Liver (tissue), 9 donors: Measurements from ENCODE around the gene NEK2. TPM values are rescaled to one million over a fixed set of nuclear protein-coding genes. Genes with fewer than 3 reads are reported as not detected.

Experiments used
- DNase-seq: peaks from one replicate; pipeline ENCODE4 v3.0.0-alpha.2; 2017; ENCODE audit warnings: low spot score
- H3K27ac ChIP-seq, 2 donors: one replicate each; pipeline ENCODE4 v1.7.0; 2013; ENCODE audit warnings: inconsistent platforms in 2 of 2, low read length in 2 of 2, control low read depth in 1 of 2, low read depth in 1 of 2, mild to moderate bottlenecking in 1 of 2
- H3K27me3 ChIP-seq, 4 donors: one replicate each; pipeline versions ENCODE4 v1.6.1 to v1.7.0; 2013; ENCODE audit warnings: low read length in 3 of 4, inconsistent platforms in 1 of 4, mild to moderate bottlenecking in 1 of 4, moderate library complexity in 1 of 4; ENCODE audit not compliant: control insufficient read depth in 4 of 4, insufficient read depth in 4 of 4
- H3K36me3 ChIP-seq, 4 donors: one replicate each; pipeline versions ENCODE4 v1.6.1 to v1.7.0; 2013; ENCODE audit warnings: low read length in 3 of 4, mild to moderate bottlenecking in 3 of 4, low read depth in 1 of 4, moderate library complexity in 1 of 4; ENCODE audit not compliant: control insufficient read depth in 4 of 4, insufficient read depth in 3 of 4
- H3K4me1 ChIP-seq, 4 donors: one replicate each; pipeline versions ENCODE4 v1.6.1 to v1.7.0; 2013; ENCODE audit warnings: low read length in 3 of 4, mild to moderate bottlenecking in 3 of 4, moderate library complexity in 1 of 4; ENCODE audit not compliant: control insufficient read depth in 4 of 4, insufficient read depth in 4 of 4
- H3K4me3 ChIP-seq, 3 donors: one replicate each; pipeline versions ENCODE4 v1.6.1 to v1.7.0; 2013; ENCODE audit warnings: low read length in 3 of 3, control low read depth in 1 of 3, low read depth in 1 of 3, mild to moderate bottlenecking in 1 of 3
- H3K9ac ChIP-seq, 2 donors: one replicate each; pipeline ENCODE4 v1.7.0; 2013; ENCODE audit warnings: low read length in 2 of 2, mild to moderate bottlenecking in 2 of 2, moderate library complexity in 2 of 2, control low read depth in 1 of 2, low read depth in 1 of 2
- H3K9me3 ChIP-seq, 4 donors: one replicate each; pipeline versions ENCODE4 v1.6.1 to v1.7.0; 2013; ENCODE audit warnings: low read length in 3 of 4; ENCODE audit not compliant: control insufficient read depth in 4 of 4
- EGR1 ChIP-seq, 2 donors: IDR thresholded peaks; 2 replicates each; pipeline ENCODE4 v1.6.1; 2016 to 2018; ENCODE audit warnings: antibody characterized with exemption in 2 of 2, low read depth in 2 of 2
- FOXA1 ChIP-seq: IDR thresholded peaks from 2 replicates; pipeline ENCODE4 v1.6.1; 2016; ENCODE audit warnings: antibody characterized with exemption
- FOXA2 ChIP-seq: IDR thresholded peaks from 2 replicates; pipeline ENCODE4 v1.6.1; 2016; ENCODE audit warnings: antibody characterized with exemption
- GABPA ChIP-seq, 2 donors: IDR thresholded peaks in 1 of 2; conservative IDR thresholded peaks in 1 of 2; 2 replicates each; pipeline ENCODE4 v1.6.1; 2016; ENCODE audit warnings: antibody characterized with exemption in 2 of 2, mild to moderate bottlenecking in 1 of 2, moderate library complexity in 1 of 2
- HNF4A ChIP-seq, 2 donors: conservative IDR thresholded peaks; 2 replicates each; pipeline ENCODE4 v1.6.1; 2016; ENCODE audit warnings: antibody characterized with exemption in 2 of 2, mild to moderate bottlenecking in 2 of 2
- HNF4G ChIP-seq: IDR thresholded peaks from 2 replicates; pipeline ENCODE4 v1.6.1; 2016; ENCODE audit warnings: antibody characterized with exemption
- JUND ChIP-seq, 2 donors: IDR thresholded peaks; 2 replicates each; pipeline ENCODE4 v1.6.1; 2016; ENCODE audit warnings: antibody characterized with exemption in 2 of 2
- NR2F2 ChIP-seq: IDR thresholded peaks from 2 replicates; pipeline ENCODE4 v1.6.1; 2016; ENCODE audit warnings: antibody characterized with exemption
- RAD21 ChIP-seq, 2 donors: IDR thresholded peaks; 2 replicates each; pipeline ENCODE4 v1.6.1; 2016; ENCODE audit warnings: antibody characterized with exemption in 2 of 2, mild to moderate bottlenecking in 2 of 2
- RXRA ChIP-seq, 2 donors: IDR thresholded peaks; 2 replicates each; pipeline ENCODE4 v1.6.1; 2017 to 2018; ENCODE audit warnings: antibody characterized with exemption in 2 of 2, mild to moderate bottlenecking in 1 of 2
- SP1 ChIP-seq: IDR thresholded peaks from 2 replicates; pipeline ENCODE4 v1.6.1; 2018; ENCODE audit warnings: antibody characterized with exemption, mild to moderate bottlenecking
- TAF1 ChIP-seq: conservative IDR thresholded peaks from 2 replicates; pipeline ENCODE4 v1.6.1; 2016; ENCODE audit warnings: antibody characterized with exemption, mild to moderate bottlenecking
- YY1 ChIP-seq: IDR thresholded peaks from 2 replicates; pipeline ENCODE4 v1.6.1; 2016; ENCODE audit warnings: antibody characterized with exemption, mild to moderate bottlenecking
- WGBS: extraction: QIAGEN DNeasy Blood & Tissue Kit; methylation state at CpG from one replicate; pipeline ENCODE4 v1.1.7; 2013; 5-methylcytosine and 5-hydroxymethylcytosine counted together
- polyA plus RNA-seq, 2 donors: library from polyadenylated mRNA; stranded (reverse) in 1 of 2; unstranded in 1 of 2; fragments of 200-250 nt in 1 of 2; fragments of >200 nt in 1 of 2; fragmentation: Nextera tagmentation in 1 of 2; extraction: Ambion mirVana in 1 of 2; gene quantifications; one replicate each; pipeline versions ENCODE4 v1.2.1 to v1.2.3, GENCODE V29; 2013 to 2015
- total RNA-seq, 2 donors: library from RNA; depleted of rRNA; stranded (reverse); fragments of >200 nt; gene quantifications; one replicate each; pipeline ENCODE4 v1.2.3, GENCODE V29; 2014
- TF ChIP-seq, protein P1 (sequence below): IDR thresholded peaks from 2 replicates; pipeline ENCODE4 v1.6.1; 2016; ENCODE audit warnings: antibody characterized with exemption, mild to moderate bottlenecking
- TF ChIP-seq, protein P2 (sequence below): IDR thresholded peaks from 2 replicates; pipeline ENCODE4 v1.6.1; 2016; ENCODE audit warnings: antibody characterized with exemption
- TF ChIP-seq, protein P3 (sequence below): IDR thresholded peaks from 2 replicates; pipeline ENCODE4 v1.6.1; 2016; ENCODE audit warnings: antibody characterized with exemption
- TF ChIP-seq, protein P4 (sequence below): IDR thresholded peaks from 2 replicates; pipeline ENCODE4 v1.6.1; 2016; ENCODE audit warnings: antibody characterized with exemption
- TF ChIP-seq, protein P5 (sequence below): fragments of 150-350 bp; IDR thresholded peaks from 2 replicates; pipeline ENCODE4 v1.5.1; 2017; ENCODE audit warnings: improper control_type of control experiment, low read depth, low read length; ENCODE audit not compliant: missing input control
- donor health status: healthy.
- donor health status: healthy.
- donor health status: healthy.
- donor health status: healthy.
- donor health status: healthy.

NEK2 gene
- total and polyA plus RNA-seq, 4 donors: 0.29 to 25.7 (median 1.3) TPM; not detected in 1

DNA sequence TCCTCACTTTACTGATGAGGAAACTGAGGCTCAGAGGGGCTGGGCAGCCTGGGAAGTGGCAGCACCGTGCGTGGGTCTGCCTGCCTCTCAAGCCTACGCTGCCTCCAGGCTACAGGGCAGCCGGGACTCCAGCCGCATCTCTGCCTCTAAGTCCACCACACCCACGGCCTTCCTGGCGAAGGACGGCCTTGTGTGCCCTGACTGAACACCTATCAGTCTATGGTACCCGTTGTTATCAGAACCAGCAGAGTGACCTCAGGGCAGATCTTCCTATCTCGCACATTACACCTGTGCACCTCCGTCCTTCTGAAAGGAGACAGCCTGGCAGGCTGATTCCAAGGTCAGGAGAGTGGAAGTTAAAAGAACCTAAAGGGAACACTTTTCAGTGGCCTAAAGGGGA lies 60.8 kb downstream of the NEK2 start:
- 88% methylated on average over 11 of the region's 11 CpGs for WGBS
- no peak for TF ChIP-seq FOXA2
- TF ChIP-seq GABPA (IDR thresholded peaks at IDR 0.05 in 1 of 2, conservative IDR thresholded peaks at IDR 0.05 in 1 of 2): no peak
- TF ChIP-seq, protein P1, sequence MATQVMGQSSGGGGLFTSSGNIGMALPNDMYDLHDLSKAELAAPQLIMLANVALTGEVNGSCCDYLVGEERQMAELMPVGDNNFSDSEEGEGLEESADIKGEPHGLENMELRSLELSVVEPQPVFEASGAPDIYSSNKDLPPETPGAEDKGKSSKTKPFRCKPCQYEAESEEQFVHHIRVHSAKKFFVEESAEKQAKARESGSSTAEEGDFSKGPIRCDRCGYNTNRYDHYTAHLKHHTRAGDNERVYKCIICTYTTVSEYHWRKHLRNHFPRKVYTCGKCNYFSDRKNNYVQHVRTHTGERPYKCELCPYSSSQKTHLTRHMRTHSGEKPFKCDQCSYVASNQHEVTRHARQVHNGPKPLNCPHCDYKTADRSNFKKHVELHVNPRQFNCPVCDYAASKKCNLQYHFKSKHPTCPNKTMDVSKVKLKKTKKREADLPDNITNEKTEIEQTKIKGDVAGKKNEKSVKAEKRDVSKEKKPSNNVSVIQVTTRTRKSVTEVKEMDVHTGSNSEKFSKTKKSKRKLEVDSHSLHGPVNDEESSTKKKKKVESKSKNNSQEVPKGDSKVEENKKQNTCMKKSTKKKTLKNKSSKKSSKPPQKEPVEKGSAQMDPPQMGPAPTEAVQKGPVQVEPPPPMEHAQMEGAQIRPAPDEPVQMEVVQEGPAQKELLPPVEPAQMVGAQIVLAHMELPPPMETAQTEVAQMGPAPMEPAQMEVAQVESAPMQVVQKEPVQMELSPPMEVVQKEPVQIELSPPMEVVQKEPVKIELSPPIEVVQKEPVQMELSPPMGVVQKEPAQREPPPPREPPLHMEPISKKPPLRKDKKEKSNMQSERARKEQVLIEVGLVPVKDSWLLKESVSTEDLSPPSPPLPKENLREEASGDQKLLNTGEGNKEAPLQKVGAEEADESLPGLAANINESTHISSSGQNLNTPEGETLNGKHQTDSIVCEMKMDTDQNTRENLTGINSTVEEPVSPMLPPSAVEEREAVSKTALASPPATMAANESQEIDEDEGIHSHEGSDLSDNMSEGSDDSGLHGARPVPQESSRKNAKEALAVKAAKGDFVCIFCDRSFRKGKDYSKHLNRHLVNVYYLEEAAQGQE: no peak
- TF ChIP-seq, protein P2, sequence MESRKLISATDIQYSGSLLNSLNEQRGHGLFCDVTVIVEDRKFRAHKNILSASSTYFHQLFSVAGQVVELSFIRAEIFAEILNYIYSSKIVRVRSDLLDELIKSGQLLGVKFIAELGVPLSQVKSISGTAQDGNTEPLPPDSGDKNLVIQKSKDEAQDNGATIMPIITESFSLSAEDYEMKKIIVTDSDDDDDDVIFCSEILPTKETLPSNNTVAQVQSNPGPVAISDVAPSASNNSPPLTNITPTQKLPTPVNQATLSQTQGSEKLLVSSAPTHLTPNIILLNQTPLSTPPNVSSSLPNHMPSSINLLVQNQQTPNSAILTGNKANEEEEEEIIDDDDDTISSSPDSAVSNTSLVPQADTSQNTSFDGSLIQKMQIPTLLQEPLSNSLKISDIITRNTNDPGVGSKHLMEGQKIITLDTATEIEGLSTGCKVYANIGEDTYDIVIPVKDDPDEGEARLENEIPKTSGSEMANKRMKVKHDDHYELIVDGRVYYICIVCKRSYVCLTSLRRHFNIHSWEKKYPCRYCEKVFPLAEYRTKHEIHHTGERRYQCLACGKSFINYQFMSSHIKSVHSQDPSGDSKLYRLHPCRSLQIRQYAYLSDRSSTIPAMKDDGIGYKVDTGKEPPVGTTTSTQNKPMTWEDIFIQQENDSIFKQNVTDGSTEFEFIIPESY: no peak
- TF ChIP-seq FOXA1: no peak
- no peak for TF ChIP-seq HNF4G
- TF ChIP-seq SP1: no peak
- no peak for TF ChIP-seq TAF1
- Histone ChIP-seq H3K9ac (no peak overlapping the region), H3K9me3 (no peaks in the 10 kb centered on the region), H3K4me3 (no peak overlapping the region), H3K4me1 (peaks cover 3 to 34% (median 22%) of the 10 kb centered on the region in 4 donors), H3K27me3 (no peaks in the 10 kb centered on the region), H3K36me3 (no peaks in the 10 kb centered on the region), H3K27ac (no peak overlapping the region)
- DNase-seq: peak; percentile 70

DNA sequence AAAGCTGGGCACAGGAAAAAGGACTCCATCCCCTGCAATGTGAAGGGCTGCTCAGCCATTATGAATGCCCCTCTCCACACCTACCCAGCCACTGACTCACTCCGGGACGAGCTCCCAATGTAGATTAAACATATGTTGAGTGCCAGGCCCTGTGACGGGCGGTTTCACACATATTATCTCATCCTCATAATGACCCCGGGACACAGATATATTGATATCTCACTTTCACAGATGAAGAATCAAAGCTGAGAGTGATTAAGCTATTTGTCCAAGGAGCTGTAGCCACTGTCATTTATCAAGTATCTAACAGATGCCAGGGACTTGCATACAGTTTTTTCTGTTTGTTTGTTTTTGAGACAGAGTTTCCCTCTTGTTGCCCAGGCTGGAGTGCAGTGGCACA lies 61.5 kb downstream of the NEK2 start:
- WGBS: 83% methylated on average over 5 of the region's 5 CpGs

More for the DNA sequence above, 61.5 kb downstream of the NEK2 start:
- Histone ChIP-seq H3K9me3 (no peaks in the 10 kb centered on the region), H3K27me3 (no peaks in the 10 kb centered on the region), H3K9ac (no peak overlapping the region), H3K27ac (no peak overlapping the region), H3K36me3 (no peaks in the 10 kb centered on the region), H3K4me3 (no peak overlapping the region), H3K4me1 (peaks cover 6 to 31% (median 23%) of the 10 kb centered on the region in 4 donors)
- TF ChIP-seq, protein P3, sequence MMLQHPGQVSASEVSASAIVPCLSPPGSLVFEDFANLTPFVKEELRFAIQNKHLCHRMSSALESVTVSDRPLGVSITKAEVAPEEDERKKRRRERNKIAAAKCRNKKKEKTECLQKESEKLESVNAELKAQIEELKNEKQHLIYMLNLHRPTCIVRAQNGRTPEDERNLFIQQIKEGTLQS: no peak
- TF ChIP-seq, protein P1: no peak
- no peak for TF ChIP-seq EGR1 (IDR thresholded peaks at IDR 0.05; ENCODE audit: low read depth in 2 of 2)
- no peak for TF ChIP-seq HNF4A (conservative IDR thresholded peaks at IDR 0.05)
- no peak for TF ChIP-seq NR2F2
- TF ChIP-seq GABPA (IDR thresholded peaks at IDR 0.05 in 1 of 2, conservative IDR thresholded peaks at IDR 0.05 in 1 of 2): no peak
- TF ChIP-seq RAD21 (IDR thresholded peaks at IDR 0.05): no peak
- no peak for TF ChIP-seq YY1
- TF ChIP-seq, protein P2: no peak
- TF ChIP-seq FOXA2: no peak
- no peak for TF ChIP-seq FOXA1
- no peak for TF ChIP-seq HNF4G
- no peak for TF ChIP-seq TAF1
- no peak for TF ChIP-seq RXRA (IDR thresholded peaks at IDR 0.05)
- TF ChIP-seq, protein P4, sequence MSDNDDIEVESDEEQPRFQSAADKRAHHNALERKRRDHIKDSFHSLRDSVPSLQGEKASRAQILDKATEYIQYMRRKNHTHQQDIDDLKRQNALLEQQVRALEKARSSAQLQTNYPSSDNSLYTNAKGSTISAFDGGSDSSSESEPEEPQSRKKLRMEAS: no peak
- no peak for TF ChIP-seq JUND (IDR thresholded peaks at IDR 0.05)
- TF ChIP-seq SP1: no peak
- TF ChIP-seq, protein P5, sequence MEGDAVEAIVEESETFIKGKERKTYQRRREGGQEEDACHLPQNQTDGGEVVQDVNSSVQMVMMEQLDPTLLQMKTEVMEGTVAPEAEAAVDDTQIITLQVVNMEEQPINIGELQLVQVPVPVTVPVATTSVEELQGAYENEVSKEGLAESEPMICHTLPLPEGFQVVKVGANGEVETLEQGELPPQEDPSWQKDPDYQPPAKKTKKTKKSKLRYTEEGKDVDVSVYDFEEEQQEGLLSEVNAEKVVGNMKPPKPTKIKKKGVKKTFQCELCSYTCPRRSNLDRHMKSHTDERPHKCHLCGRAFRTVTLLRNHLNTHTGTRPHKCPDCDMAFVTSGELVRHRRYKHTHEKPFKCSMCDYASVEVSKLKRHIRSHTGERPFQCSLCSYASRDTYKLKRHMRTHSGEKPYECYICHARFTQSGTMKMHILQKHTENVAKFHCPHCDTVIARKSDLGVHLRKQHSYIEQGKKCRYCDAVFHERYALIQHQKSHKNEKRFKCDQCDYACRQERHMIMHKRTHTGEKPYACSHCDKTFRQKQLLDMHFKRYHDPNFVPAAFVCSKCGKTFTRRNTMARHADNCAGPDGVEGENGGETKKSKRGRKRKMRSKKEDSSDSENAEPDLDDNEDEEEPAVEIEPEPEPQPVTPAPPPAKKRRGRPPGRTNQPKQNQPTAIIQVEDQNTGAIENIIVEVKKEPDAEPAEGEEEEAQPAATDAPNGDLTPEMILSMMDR: no peak
- no peak for DNase-seq
